Upper lobe of left lung (tissue), 6 donors: ENCODE results near the gene ARHGAP40. TPM values are rescaled to one million over a fixed set of nuclear protein-coding genes. Genes with fewer than 3 reads are reported as not detected.
A peak's percentile ranks its signal among the peaks of the same experiment; 100 is the strongest.

Source experiments
- ATAC-seq, 2 donors: fragments of 200-7000 bp; cut with Tn5 transposase; one replicate each; pipeline ENCODE4 v1.9.1; 2022; ENCODE audit warnings: mild to moderate bottlenecking in 2 of 2, moderate library complexity in 2 of 2; ENCODE audit not compliant: low FRiP score in 2 of 2
- DNase-seq, 2 donors: peaks; one replicate each; pipeline ENCODE4 v3.0.0-alpha.2; 2019 to 2020
- H3K27ac ChIP-seq, 4 donors: fragments of 200-600 bp; sonication (generic); one replicate each; pipeline ENCODE4 v1.5.1; 2016 to 2019
- H3K27me3 ChIP-seq, 4 donors: fragments of 200-600 bp; sonication (generic); one replicate each; pipeline ENCODE4 v1.5.1; 2017 to 2019
- H3K36me3 ChIP-seq, 4 donors: fragments of 200-600 bp; sonication (generic); one replicate each; pipeline ENCODE4 v1.5.1; 2016 to 2019
- H3K4me1 ChIP-seq, 4 donors: fragments of 200-600 bp; sonication (generic); one replicate each; pipeline ENCODE4 v1.5.1; 2018 to 2019
- H3K4me3 ChIP-seq, 4 donors: fragments of 200-600 bp; sonication (generic); one replicate each; pipeline ENCODE4 v1.5.1; 2017 to 2019; ENCODE audit warnings: mild to moderate bottlenecking in 2 of 4, moderate library complexity in 1 of 4
- H3K9me3 ChIP-seq, 4 donors: fragments of 200-600 bp; sonication (generic); one replicate each; pipeline ENCODE4 v1.5.1; 2018 to 2019
- EP300 ChIP-seq, 4 donors: sonication (generic); formaldehyde crosslinking; IDR thresholded peaks; one replicate each; pipeline ENCODE4 v1.5.1; 2017; ENCODE audit warnings: antibody characterized with exemption in 4 of 4, control low read depth in 2 of 4
- POLR2A ChIP-seq, 4 donors: fragments of 450-650 bp; IDR thresholded peaks; one replicate each; pipeline ENCODE4 v1.5.1; 2016 to 2017; ENCODE audit warnings: antibody characterized with exemption in 4 of 4, mild to moderate bottlenecking in 2 of 4
- POLR2AphosphoS5 ChIP-seq, 2 donors: sonication (generic); formaldehyde crosslinking; IDR thresholded peaks; one replicate each; pipeline ENCODE4 v1.5.1; 2017; ENCODE audit warnings: antibody characterized with exemption in 2 of 2
- WGBS, 2 donors: methylation state at CpG; one replicate each; pipeline ENCODE4 v1.1.5; 2017 to 2018; 5-methylcytosine and 5-hydroxymethylcytosine counted together
- total RNA-seq, 6 donors: library from RNA; depleted of rRNA in 4 of 6; stranded (reverse); fragments of >200 nt in 4 of 6; gene quantifications; one replicate each; pipeline versions ENCODE4 v1.1.0 to v1.2.1, GENCODE V29; 2016 to 2021
- TF ChIP-seq, protein P1 (sequence below), 6 experiments: fragments of 450-650 bp in 4 of 6; fragments of 200-600 bp in 2 of 6; sonication (generic) in 2 of 6; IDR thresholded peaks; one replicate each; pipeline ENCODE4 v1.5.1; 2016 to 2019; ENCODE audit warnings: antibody characterized with exemption in 6 of 6
- donor health status: DM: no; HTN: no; CAD: no; lungs with moderate emphysema.
- donor health status: DM: no; HTN: yes; CAD: no; lungs with severe emphysema.

ARHGAP40 gene
- total RNA-seq, 6 donors from 2014 or later: 0.29 to 22.0 (median 0.52) TPM

DNA sequence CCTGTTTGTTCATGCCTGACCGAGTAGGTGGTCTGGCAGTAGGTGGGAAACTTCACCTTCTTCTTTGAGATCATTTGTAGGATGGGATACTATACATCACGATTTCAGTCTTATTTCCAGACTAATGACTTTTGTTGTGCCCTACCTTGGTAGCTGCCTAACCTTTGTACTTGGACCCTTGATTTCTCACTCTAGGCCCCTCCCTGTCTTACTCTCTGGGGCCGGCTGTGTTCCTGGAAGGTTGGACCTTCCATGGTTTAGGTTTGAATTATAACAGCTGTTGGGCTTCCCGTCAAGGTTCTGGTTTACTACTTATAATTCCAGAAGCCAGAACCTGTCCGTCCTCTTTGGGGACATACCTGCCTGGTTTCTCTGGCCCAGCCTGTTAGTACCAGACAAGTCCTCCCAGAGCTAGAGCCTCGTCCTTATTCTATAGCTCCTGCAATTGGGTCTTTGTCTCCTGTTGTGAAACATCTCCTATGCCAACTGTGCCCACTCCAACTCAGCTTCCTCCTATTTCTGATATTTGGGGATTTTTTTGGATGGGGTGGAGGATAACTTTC, 35.5 kb upstream of the ARHGAP40 start:
- no peaks in the 10 kb centered on the region for H3K27me3 ChIP-seq
- DNase-seq (no peak), ATAC-seq (no peak)
- H3K9me3 ChIP-seq: no peaks in the 10 kb centered on the region
- TF ChIP-seq POLR2AphosphoS5 (IDR thresholded peaks at IDR 0.05): no peak
- no peak for TF ChIP-seq POLR2A (IDR thresholded peaks at IDR 0.05)
- no peak for TF ChIP-seq EP300 (IDR thresholded peaks at IDR 0.05)
- TF ChIP-seq, protein P1, sequence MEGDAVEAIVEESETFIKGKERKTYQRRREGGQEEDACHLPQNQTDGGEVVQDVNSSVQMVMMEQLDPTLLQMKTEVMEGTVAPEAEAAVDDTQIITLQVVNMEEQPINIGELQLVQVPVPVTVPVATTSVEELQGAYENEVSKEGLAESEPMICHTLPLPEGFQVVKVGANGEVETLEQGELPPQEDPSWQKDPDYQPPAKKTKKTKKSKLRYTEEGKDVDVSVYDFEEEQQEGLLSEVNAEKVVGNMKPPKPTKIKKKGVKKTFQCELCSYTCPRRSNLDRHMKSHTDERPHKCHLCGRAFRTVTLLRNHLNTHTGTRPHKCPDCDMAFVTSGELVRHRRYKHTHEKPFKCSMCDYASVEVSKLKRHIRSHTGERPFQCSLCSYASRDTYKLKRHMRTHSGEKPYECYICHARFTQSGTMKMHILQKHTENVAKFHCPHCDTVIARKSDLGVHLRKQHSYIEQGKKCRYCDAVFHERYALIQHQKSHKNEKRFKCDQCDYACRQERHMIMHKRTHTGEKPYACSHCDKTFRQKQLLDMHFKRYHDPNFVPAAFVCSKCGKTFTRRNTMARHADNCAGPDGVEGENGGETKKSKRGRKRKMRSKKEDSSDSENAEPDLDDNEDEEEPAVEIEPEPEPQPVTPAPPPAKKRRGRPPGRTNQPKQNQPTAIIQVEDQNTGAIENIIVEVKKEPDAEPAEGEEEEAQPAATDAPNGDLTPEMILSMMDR (IDR thresholded peaks at IDR 0.05): no peak
- 92 to 94% methylated on average over 6 of the region's 6 CpGs for WGBS, 2 donors
- no peak overlapping the region for H3K27ac ChIP-seq
- H3K36me3 ChIP-seq: peaks cover 13 to 91% (median 31%) of the 10 kb centered on the region in 4 donors
- H3K4me1 ChIP-seq: no peaks in the 10 kb centered on the region
- H3K4me3 ChIP-seq: no peak overlapping the region

DNA sequence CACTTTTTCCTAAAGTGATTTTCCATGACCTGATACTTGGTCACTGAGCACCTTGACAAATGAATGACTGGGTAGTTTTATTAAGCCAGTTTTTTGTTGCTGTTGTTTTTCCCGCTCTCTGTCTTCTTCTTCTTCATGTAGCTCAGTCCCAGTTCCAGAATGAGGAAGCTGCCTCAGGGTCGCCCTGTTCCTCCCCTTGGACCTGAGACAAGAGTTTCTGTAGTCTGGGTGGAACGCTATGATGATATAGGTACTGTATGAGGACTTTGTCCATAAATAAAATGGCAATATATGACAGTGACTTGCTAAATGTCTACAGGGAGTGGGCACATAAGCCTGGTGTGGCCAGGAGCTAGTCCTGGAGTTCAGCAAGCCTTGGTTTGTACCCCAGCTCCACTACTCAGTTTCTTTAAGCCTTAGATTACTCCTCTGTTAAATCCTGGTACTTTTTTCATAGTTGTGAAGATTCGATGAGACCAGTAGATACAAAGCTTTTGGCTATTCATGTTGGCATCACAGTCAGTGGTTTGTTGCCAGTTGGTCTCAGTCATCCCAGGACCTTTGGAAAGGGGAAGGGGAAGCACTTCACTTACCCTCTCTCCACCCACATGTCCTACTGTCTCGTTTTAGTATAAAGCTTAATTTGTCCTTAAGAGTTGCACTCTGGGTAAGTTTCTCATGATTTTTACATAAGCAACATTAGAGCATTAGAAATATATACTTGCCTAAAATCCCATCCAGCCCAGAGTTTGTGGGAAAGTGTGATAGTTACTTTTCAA, 31.7 kb upstream of the ARHGAP40 start:
- Histone ChIP-seq H3K27me3 (no peaks in the 10 kb centered on the region), H3K27ac (no peak overlapping the region), H3K4me3 (no peak overlapping the region), H3K36me3 (peaks cover 14 to 92% (median 33%) of the 10 kb centered on the region in 4 donors), H3K9me3 (no peaks in the 10 kb centered on the region), H3K4me1 (no peaks in the 10 kb centered on the region)
- peak in 1 of 2 donors; percentile 48 for ATAC-seq
- DNase-seq: no peak
- TF ChIP-seq EP300 (IDR thresholded peaks at IDR 0.05): no peak
- TF ChIP-seq, protein P1 (IDR thresholded peaks at IDR 0.05): no peak
- no peak for TF ChIP-seq POLR2A (IDR thresholded peaks at IDR 0.05)
- no peak for TF ChIP-seq POLR2AphosphoS5 (IDR thresholded peaks at IDR 0.05)
- 74 to 83% methylated on average over 5 of the region's 5 CpGs for whole genome bisulfite sequencing, 2 donors

DNA sequence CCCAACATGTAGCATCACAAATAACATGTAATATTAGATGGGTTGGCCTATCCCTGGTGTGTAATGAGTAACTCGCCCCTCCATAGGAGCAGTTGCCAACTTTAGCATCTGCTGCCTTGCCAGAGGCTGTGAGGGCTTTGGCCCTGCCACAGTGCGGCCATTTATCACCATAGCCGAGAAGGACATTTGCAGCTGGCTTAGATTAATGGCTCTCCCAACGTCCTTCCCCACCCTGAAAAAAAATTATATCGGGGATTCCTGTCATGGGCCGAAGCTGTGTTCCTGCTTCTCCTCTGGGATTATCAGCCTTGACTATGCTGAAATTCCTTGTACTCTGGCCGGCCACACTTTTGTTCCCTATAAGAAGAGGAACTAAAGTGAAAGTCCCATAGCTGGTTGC, 28.2 kb upstream of the ARHGAP40 start:
- Histone ChIP-seq H3K4me1 (no peaks in the 10 kb centered on the region), H3K27ac (no peak overlapping the region), H3K4me3 (no peak overlapping the region), H3K27me3 (no peaks in the 10 kb centered on the region), H3K9me3 (no peaks in the 10 kb centered on the region), H3K36me3 (peaks cover 10 to 84% (median 42%) of the 10 kb centered on the region in 4 donors)
- DNase-seq (no peak), ATAC-seq (no peak)
- TF ChIP-seq, protein P1 (IDR thresholded peaks at IDR 0.05): no peak
- TF ChIP-seq EP300 (IDR thresholded peaks at IDR 0.05) (no peak), POLR2A (IDR thresholded peaks at IDR 0.05) (no peak)
- WGBS, 2 donors: 79 to 86% methylated on average over 5 to 7 of the region's 7 CpGs

DNA sequence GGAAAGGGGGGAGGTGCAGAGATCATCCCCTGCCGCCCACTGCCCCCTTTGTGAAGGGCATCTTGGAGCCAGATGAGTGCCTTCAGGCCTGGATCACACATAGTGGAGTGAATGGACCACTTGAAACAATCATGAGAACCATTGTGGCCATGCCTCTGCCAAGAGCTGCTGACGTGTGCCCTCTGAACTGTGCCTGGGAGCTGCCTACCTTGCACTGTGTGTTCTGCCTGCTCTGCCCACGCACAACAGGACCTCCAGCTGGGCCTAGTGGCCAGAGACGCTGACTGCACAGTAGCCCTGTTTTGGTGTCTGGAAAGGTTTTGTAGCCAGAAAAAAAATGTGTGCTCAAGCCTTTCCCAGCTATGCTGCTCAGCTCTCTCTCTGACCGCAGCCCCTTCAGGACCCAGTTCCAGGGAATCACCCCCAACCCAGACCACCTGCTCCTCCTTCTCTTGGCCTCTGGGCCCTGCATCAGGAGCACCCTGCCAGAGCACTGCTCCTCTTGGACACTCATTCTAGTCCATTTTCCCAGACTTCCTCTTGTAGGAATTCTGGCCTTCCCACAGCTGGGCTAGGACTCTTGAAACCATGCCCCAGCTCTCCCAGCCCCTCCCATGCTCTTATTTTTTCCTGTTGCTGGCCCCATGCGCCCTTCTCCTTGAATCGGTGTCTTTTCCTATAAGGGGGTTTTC, 22.2 kb upstream of the ARHGAP40 start:
- Histone ChIP-seq H3K4me1 (no peaks in the 10 kb centered on the region), H3K4me3 (no peak overlapping the region), H3K36me3 (peaks cover 10 to 33% (median 17%) of the 10 kb centered on the region in 4 donors), H3K9me3 (no peaks in the 10 kb centered on the region), H3K27me3 (no peaks in the 10 kb centered on the region), H3K27ac (no peak overlapping the region)
- DNase-seq (no peak), ATAC-seq (peak in 1 of 2 donors; percentile 9)
- TF ChIP-seq, protein P1 (IDR thresholded peaks at IDR 0.05): no peak
- no peak for TF ChIP-seq POLR2AphosphoS5 (IDR thresholded peaks at IDR 0.05)
- TF ChIP-seq POLR2A (IDR thresholded peaks at IDR 0.05): no peak
- no peak for TF ChIP-seq EP300 (IDR thresholded peaks at IDR 0.05)
- WGBS, 2 donors: 56 to 65% methylated on average over 4 to 7 of the region's 7 CpGs
